NOMO-1 treated with dmso at 0.1 percent for 144 hours (cell line): ENCODE results near the gene CFL2.

Source experiments
- DNase-seq: peaks from one replicate; lab custom pipeline; 2025; ENCODE audit not compliant: unreplicated experiment; lab: John Stamatoyannopoulos, UW

Gene CFL2

DNA sequence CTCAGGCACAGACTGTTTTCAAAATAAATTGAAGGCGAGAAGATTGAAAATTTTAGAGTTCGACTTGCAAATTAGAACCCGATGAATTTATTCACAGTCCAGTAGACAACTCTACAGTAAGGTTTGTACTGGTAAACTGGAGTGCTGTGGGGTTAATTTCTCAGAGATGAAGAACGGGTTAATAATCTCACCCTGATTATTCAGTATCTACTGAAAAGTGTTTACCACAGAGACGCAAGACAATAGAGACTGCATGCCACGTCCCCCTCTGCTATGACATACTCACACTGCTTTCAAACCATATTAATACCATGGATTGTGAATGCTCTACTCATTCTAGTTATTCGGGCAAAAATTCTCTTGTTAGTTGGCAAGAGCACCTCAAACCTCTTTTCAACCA is 36.1 kb downstream of the CFL2 start:
- no peak for DNase-seq

DNA sequence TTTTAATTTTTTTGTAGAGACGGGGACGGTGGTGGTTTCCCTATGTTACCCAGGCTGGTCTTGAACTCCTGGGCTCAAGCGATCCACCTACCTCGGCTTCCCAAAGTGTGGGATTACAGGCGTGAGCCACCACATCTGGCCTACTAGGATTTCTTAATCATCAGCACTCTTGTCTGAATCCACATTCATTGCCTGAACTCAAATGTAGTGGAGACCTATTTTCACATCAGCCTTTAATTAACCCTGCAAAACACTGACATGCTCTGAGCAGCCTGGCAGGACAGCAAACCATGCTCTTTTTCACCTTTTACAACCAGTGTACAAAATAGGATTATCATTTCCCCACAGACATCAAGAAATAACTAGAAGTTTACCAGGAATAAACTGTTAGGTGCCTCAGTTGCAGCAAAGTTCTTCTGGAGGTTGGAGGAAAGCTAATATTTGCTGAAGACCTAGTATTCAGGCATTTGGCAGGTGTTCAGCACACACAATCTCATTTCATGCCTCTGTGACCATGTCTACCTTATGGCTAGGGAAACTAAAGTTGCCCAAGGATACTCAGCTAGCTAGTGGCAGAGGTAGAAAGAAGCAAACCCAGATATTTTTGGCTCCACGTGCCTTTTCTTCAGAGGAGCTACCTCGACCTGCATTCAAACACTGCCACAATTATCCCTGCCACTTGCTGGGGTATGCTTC is 37.7 kb downstream of the CFL2 start:
- no peak for DNase-seq

- no peak for DNase-seq
Measured at GRCh38 chr14:34673702-34674101, 40.7 kb downstream of the CFL2 start.

- no peak for DNase-seq
Measured at GRCh38 chr14:34671716-34672115, 42.7 kb downstream of the CFL2 start.

DNA sequence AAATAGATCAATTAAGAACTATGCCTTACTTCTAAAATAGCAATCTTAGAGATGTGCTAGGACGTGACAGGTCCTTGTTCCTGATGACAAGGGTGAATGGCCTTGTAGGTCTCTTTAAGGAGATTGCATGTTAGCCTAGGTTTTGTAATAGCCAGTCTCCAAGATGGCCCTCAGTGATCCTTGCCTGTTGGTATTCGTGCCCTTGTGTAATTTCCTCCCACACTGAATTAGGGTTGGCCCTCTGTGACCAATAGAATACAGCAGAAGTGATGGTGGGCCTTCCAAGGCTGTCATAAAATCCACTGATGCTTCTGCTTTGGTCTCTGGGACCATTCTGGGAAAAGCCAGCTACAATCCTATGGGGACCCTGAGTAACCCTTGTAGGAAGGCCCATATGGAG is 46.3 kb downstream of the CFL2 start:
- DNase-seq, result peak; percentile 52

DNA sequence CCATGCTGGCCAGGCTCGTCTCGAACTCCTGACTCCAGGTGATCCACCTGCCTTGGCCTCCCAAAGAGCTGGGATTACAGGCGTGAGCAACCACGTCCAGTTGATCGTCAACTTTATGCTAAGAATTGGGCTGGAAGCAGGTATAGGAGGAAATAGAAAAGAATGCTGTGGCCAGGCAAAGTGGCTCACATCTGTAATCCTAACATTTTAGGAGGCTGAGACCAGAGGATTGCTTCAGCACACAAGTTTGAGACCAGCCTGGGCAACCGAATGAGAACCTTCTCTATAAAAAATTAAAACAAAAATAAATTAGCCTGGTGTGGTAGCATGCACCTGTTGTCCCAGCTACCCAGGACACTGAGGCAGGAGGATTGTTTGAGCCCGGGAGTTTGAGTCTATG is 47.4 kb downstream of the CFL2 start:
- DNase-seq, result no peak

DNA sequence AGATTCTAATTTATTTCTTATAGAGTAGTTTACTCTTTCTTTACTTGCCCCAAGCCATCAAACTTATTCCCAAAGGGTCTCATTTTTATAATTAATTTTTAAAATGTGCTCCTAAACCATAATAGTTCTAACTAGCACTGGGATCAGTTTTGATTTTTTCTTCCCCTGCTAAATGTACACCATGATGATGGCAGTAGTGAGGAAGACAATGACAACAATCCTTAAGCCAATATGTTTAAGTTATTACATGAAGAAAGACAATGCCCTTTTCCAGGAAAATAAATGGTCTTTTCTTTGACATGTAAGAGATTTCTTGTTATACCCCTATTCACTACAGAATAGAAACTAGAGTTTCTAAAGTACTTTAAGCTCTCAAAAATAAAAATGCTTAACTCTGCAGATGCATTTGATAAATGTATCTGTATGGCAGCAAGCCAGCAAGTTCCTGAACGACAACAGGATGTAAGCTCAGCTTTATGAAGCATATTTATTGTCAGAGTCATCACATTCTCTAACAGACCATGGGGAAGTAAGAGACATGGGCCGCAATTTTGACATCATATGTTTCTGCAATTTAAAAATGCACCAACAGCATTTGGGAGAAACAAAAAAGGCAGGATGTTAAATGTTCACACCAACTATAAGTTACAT is 48.5 kb downstream of the CFL2 start:
- DNase-seq, result peak; percentile 35

- DNase-seq, result no peak
Measured at GRCh38 chr14:34662561-34663088, 51.8 kb downstream of the CFL2 start.

GRCh38 chr14:34660796-34661195 is 53.6 kb downstream of the CFL2 start:
- DNase-seq, result no peak
